Osteocyte (in vitro differentiated cells): ENCODE results near the gene FAM135A. TPM values are rescaled to one million over a fixed set of nuclear protein-coding genes. Genes with fewer than 3 reads are reported as not detected.
"Not testable (repeated sequence)": the region's sequence is repeated elsewhere in the genome, so short reads cannot be mapped to it uniquely, and the experiment has no call there.

Experiments used
- DNase-seq: peaks from one replicate; pipeline ENCODE4 v3.0.0; 2021; ENCODE audit warnings: mixed read lengths; ENCODE audit not compliant: unreplicated experiment; ENCODE audit errors: extremely low spot score
- H3K27ac Mint-ChIP-seq: one replicate; pipeline ENCODE4 v1.8.0; 2021; ENCODE audit warnings: mild to moderate bottlenecking, mixed read lengths; ENCODE audit not compliant: unreplicated experiment
- H3K27me3 Mint-ChIP-seq: one replicate; pipeline ENCODE4 v1.8.0; 2021; ENCODE audit warnings: mixed read lengths; ENCODE audit not compliant: unreplicated experiment
- H3K36me3 Mint-ChIP-seq: one replicate; pipeline ENCODE4 v1.8.0; 2021; ENCODE audit warnings: mixed read lengths; ENCODE audit not compliant: unreplicated experiment
- H3K4me1 Mint-ChIP-seq: one replicate; pipeline ENCODE4 v1.8.0; 2021; ENCODE audit warnings: mixed read lengths; ENCODE audit not compliant: unreplicated experiment
- H3K4me3 Mint-ChIP-seq: one replicate; pipeline ENCODE4 v1.8.0; 2021; ENCODE audit warnings: mild to moderate bottlenecking, moderate library complexity, mixed read lengths; ENCODE audit not compliant: unreplicated experiment
- H3K9me3 Mint-ChIP-seq: one replicate; pipeline ENCODE4 v1.8.0; 2021; ENCODE audit warnings: mixed read lengths; ENCODE audit not compliant: unreplicated experiment
- total RNA-seq: library from RNA; stranded (reverse); gene quantifications from 2 replicates; pipeline ENCODE4 v1.2.1, GENCODE V29; 2021
- TF ChIP-seq, protein P1 (sequence below): fragments of 200-600 bp; sonication (generic); IDR thresholded peaks from 2 replicates; pipeline ENCODE4 v1.5.0; 2021; ENCODE audit warnings: antibody characterized with exemption, mild to moderate bottlenecking, moderate library complexity

Gene FAM135A
- total RNA-seq, 1 donor from 2014 or later = 16.5 TPM

DNA sequence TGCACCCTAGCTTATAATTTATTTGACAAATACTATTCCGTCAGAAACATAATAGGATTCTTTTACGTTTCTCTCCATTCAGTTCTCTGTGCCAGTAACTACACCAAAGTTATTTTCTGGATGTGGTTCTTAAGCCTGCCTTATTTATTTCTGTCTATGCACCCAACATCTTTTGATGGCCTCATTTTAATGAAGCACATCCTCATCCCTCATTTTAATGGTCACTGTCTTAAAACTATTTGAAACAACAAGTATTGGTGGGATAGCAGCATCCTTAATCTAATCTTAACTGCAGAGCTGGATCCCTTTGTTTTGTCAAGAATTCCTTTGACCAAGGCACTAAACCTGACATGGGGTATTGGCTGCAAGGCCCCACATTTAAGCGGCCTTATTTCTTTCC lies 11.0 kb downstream of the FAM135A start:
- no peak for DNase-seq
- Mint-ChIP-seq H3K4me1 (no peaks in the 10 kb centered on the region), H3K27ac (no peak overlapping the region), H3K27me3 (no peaks in the 10 kb centered on the region), H3K36me3 (peaks cover 27% of the 10 kb centered on the region), H3K4me3 (no peak overlapping the region), H3K9me3 (no peaks in the 10 kb centered on the region)
- TF ChIP-seq, protein P1, sequence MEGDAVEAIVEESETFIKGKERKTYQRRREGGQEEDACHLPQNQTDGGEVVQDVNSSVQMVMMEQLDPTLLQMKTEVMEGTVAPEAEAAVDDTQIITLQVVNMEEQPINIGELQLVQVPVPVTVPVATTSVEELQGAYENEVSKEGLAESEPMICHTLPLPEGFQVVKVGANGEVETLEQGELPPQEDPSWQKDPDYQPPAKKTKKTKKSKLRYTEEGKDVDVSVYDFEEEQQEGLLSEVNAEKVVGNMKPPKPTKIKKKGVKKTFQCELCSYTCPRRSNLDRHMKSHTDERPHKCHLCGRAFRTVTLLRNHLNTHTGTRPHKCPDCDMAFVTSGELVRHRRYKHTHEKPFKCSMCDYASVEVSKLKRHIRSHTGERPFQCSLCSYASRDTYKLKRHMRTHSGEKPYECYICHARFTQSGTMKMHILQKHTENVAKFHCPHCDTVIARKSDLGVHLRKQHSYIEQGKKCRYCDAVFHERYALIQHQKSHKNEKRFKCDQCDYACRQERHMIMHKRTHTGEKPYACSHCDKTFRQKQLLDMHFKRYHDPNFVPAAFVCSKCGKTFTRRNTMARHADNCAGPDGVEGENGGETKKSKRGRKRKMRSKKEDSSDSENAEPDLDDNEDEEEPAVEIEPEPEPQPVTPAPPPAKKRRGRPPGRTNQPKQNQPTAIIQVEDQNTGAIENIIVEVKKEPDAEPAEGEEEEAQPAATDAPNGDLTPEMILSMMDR = no peak

DNA sequence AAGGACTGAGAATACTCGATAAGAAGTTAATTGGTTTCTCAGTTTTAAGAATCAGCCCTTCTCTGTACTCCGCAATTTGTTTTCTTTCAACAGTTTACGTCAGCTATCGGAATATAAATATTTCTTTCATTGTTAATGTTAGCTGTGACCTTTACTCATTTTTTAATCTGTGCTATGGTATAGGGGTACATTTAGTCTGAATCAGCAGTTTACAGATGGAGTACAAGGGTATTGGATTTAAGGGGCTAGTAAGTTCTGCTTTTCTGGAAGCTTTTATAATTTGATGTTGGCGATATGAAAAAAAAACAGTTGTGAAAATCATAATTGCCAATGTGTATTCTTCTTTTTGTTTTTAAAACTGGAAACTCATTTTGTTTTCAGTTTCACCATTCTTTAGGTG lies 23.0 kb downstream of the FAM135A start:
- Mint-ChIP-seq H3K36me3 (peaks cover 21% of the 10 kb centered on the region), H3K27ac (no peak overlapping the region)

DNA sequence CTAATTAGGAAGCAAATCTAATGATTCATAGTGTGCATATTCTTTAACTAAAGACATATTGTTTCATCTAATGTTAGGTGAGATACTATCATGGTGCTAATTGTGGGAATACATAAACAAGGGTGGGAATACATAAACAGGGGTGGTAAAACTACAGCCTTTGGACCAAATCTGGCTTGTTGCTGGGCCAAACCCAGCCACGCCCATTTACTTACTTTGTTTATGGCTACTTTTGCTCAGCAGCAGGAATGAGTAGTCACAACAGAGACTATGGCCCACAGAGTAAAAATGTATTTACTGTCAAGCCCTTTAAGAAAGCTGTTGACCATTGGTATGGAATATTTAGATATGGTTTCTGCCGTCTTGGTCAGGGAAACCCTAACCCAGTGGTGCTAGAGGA lies 31.7 kb downstream of the FAM135A start:
- DNase-seq = no peak
- Mint-ChIP-seq H3K36me3 (peaks cover 26% of the 10 kb centered on the region), H3K4me3 (no peak overlapping the region), H3K27ac (no peak overlapping the region), H3K4me1 (no peaks in the 10 kb centered on the region), H3K27me3 (no peaks in the 10 kb centered on the region), H3K9me3 (no peaks in the 10 kb centered on the region)
- TF ChIP-seq, protein P1 = no peak

More for the DNA sequence above, 23.0 kb downstream of the FAM135A start:
- Mint-ChIP-seq H3K9me3 (peaks cover 12% of the 10 kb centered on the region), H3K4me3 (no peak overlapping the region), H3K27me3 (no peaks in the 10 kb centered on the region), H3K4me1 (no peaks in the 10 kb centered on the region)
- TF ChIP-seq, protein P1 = no peak
- no peak for DNase-seq

DNA sequence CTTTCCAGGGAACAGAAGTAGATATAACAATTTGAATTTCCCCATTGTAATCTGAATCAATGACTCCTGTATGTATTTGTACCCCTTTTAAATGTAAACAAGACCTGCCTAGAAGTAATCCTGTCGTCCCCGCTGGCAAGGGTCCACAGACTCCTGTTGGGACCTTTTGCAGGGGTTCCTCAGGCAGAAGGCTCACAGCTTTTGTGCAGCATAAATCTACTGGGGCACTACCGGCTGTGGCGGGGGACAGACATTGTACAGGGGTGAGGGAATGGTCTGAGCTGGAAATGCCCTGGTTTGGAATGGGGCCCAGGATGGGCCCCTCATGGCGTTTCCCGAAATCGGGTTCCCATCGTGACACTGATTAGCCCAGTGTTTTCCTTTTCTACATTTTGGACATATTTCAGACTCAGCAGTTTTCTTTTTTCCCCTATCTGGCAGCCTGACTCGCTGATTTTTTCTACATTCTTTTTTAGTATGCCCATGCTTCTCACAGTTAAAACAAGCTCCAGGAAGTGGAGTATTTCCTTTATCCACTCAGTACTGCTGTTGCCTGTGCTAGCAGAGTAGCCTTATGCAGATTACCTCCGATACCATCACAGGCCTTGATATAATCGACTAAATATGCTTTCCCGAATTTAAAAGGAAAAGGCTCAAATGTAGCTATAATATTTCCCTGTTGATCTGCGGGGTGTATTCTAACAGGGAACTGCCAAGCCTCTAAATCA lies 34.2 kb downstream of the FAM135A start:
- H3K9me3 Mint-ChIP-seq, H3K4me3 Mint-ChIP-seq, H3K4me1 Mint-ChIP-seq, H3K27me3 Mint-ChIP-seq, H3K27ac Mint-ChIP-seq, DNase-seq: not testable (repeated sequence)
- H3K36me3 Mint-ChIP-seq = peaks cover 26% of the 10 kb centered on the region

DNA sequence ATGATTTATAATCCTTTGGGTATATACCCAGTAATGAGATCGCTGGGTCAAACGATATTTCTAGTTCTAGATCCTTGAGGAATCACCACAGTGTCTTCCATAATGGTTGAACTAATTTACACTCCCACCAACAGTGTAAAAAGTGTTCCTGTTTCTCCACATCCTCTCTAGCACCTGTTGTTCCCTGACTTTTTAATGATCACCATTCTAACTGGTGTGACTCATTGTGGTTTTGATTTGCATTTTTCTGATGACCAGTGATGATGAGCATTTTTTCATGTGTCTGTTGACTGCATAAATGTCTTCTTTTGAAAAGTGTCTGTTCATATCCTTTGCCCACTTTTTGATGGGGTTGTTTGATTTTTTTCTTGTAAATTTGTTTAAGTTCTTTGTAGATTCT lies 40.6 kb downstream of the FAM135A start:
- H3K36me3 Mint-ChIP-seq = peaks cover 23% of the 10 kb centered on the region
- H3K4me3 Mint-ChIP-seq, H3K9me3 Mint-ChIP-seq, H3K27me3 Mint-ChIP-seq, H3K27ac Mint-ChIP-seq, DNase-seq, H3K4me1 Mint-ChIP-seq: not testable (repeated sequence)

DNA sequence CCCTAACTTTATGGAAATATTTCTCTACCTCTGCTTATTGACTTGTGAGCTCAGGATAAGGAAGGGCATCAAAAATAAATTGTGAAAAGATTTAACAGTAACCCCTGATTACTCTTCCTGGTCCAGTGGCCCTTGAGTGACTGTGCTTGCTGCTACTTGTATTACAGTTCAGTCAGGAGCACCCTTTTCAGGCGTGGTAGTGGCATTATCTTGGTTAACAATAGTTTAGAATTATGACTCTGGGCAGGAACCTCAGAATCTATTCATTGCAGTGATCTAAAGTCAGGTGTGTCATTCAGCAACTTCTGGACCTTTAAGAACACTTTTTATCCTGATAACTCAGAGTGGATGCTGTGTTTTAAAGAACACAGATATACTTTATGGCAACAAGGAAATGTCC lies 43.4 kb downstream of the FAM135A start:
- Mint-ChIP-seq H3K27me3 (no peaks in the 10 kb centered on the region), H3K9me3 (peaks cover 3% of the 10 kb centered on the region), H3K4me1 (no peaks in the 10 kb centered on the region), H3K27ac (no peak overlapping the region), H3K36me3 (peaks cover 19% of the 10 kb centered on the region), H3K4me3 (no peak overlapping the region)
- no peak for DNase-seq
- TF ChIP-seq, protein P1 = no peak
